A673 (cell line): ENCODE results near the gene RPS21. TPM values are rescaled to one million over a fixed set of nuclear protein-coding genes. Genes with fewer than 3 reads are reported as not detected.

Experiments
- BruUV-seq: library from RNA; stranded (reverse); fragments of 400-500 nt; replicated peaks from 2 replicates; lab custom pipeline; 2021; lab: Mats Ljungman, UMichigan
- CTCF ChIA-PET: fragments of 300-600 bp; sonication (Branson Sonifier 250); formaldehyde crosslinking; loops from one replicate; lab custom pipeline; 2022; ENCODE audit warnings: antibody characterized with exemption; lab: Charles Lee
- POLR2A ChIA-PET: fragments of 300-600 bp; sonication (Branson Sonifier 250); formaldehyde crosslinking; loops from one replicate; lab custom pipeline; 2022; ENCODE audit warnings: antibody characterized with exemption; ENCODE audit not compliant: low non-redundant PET; lab: Charles Lee
- DNase-seq: peaks from one replicate; pipeline ENCODE4 v3.0.0-alpha.2; 2015; ENCODE audit warnings: low spot score
- H3K27ac ChIP-seq: fragments of 200-600 bp; sonication (generic); 2 replicates; pipeline ENCODE4 v1.5.1; 2016; ENCODE audit warnings: mixed run types, low read depth, mild to moderate bottlenecking, mixed read lengths, antibody characterized with exemption, low read length; ENCODE audit not compliant: poor library complexity, severe bottlenecking
- H3K27me3 ChIP-seq: fragments of 200-600 bp; sonication (generic); replicated peaks from 2 replicates; pipeline ENCODE4 v1.6.1; 2017; ENCODE audit warnings: mixed run types, low read depth, mild to moderate bottlenecking, mixed read lengths, antibody characterized with exemption, low read length; ENCODE audit not compliant: insufficient read depth, poor library complexity
- H3K36me3 ChIP-seq: fragments of 200-600 bp; sonication (generic); 2 replicates; pipeline ENCODE4 v1.6.1; 2016; ENCODE audit warnings: mixed run types, mild to moderate bottlenecking, mixed read lengths, antibody characterized with exemption, low read length; ENCODE audit not compliant: insufficient read depth, poor library complexity, severe bottlenecking
- H3K4me1 ChIP-seq: fragments of 200-600 bp; sonication (generic); 2 replicates; pipeline ENCODE4 v1.6.1; 2017; ENCODE audit warnings: mixed run types, mild to moderate bottlenecking, mixed read lengths, antibody characterized with exemption, low read length; ENCODE audit not compliant: insufficient read depth, poor library complexity, severe bottlenecking
- H3K4me3 ChIP-seq: fragments of 200-600 bp; sonication (generic); 2 replicates; pipeline ENCODE4 v1.5.1; 2016; ENCODE audit warnings: low read depth, mixed run types, mild to moderate bottlenecking, mixed read lengths, low read length; ENCODE audit not compliant: poor library complexity, severe bottlenecking
- H3K9me3 ChIP-seq: fragments of 200-600 bp; sonication (generic); 2 replicates; pipeline ENCODE4 v1.6.1; 2016; ENCODE audit warnings: mixed run types, low read depth, mild to moderate bottlenecking, mixed read lengths, antibody characterized with exemption, low read length; ENCODE audit not compliant: poor library complexity, severe bottlenecking
- EZH2 ChIP-seq: fragments of 200-600 bp; sonication (generic); IDR thresholded peaks from 2 replicates; pipeline ENCODE4 v1.6.1; 2017; ENCODE audit warnings: borderline replicate concordance, low read depth, mild to moderate bottlenecking, mixed read lengths, antibody characterized with exemption, low read length; ENCODE audit not compliant: poor library complexity, severe bottlenecking
- intact Hi-C: fragments of 100-400 bp; cut with micrococcal nuclease; formaldehyde crosslinking; loops from one replicate; pipeline ENCODE4 v1.10.0; 2022; ENCODE audit not compliant: unreplicated experiment
- total RNA-seq: library from RNA; stranded (reverse); gene quantifications from 2 replicates; pipeline ENCODE4 v1.2.3, GENCODE V29; 2021
- TF ChIP-seq, protein P1 (sequence below): fragments of 300-800, 200-600 bp; sonication (generic); conservative IDR thresholded peaks from 2 replicates; pipeline ENCODE4 v1.5.1; 2017; ENCODE audit warnings: low read depth, mild to moderate bottlenecking, antibody characterized with exemption, low read length, moderate library complexity, mixed read lengths

RPS21 gene
- total RNA-seq, 1 experiment from 2014 or later = 1,506 TPM

DNA sequence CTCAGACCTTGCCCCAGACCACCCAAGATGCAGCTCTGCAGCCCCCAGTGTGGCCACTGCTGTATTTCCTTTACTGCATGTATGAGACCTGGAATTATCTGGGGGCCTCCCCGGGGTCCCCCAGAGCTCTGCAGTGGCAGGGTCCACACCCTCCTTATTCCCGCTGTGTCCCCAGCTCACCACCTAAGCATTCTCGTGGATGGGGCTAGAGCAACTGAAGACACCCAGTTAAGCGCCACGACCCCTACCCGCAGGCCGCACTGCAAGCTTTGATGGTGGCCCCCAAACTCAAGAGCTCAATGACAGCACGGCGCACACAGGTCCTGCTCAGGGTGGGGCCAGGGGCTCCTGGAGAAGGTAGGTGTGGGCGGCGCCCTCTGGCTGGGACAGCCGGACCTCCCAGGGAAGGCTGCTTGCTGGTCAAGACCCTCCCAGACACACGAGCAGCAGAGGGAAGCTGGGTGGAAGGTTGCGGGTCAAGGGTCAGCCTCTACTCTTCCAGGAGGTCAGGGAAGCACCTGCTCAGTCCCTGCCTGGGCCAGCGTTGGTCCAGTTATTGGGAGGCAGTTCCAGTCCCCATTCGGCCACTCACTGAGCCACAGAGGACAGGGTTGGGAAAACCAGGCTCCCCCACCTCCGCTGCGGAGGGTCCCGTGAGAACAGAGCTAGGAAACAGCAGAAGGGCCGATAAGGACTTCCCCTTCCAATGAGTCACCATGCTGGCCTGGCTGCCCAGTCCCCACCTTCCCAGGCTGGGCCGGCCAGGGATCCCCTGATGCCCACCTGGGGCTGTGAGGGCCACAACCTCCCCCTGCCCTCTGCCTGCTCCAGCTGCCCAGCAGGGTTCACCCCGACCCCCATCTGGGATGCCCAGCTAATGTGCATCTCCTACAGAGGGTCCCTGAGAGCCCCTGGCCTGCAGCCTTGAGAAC lies 22.7 kb upstream of the RPS21 start:
- H3K4me1 ChIP-seq = peaks cover 29% of the 10 kb centered on the region
- BruUV-seq = no TSS peak
- no peak for DNase-seq
- ChIA-PET POLR2A (no interaction called here), CTCF (interaction anchor here (1.0 kb wide), 1 partner anchor 18 kb away, joined by 3 read pairs; no protein-coding TSS in a partner anchor)
- peaks cover 23% of the 10 kb centered on the region for H3K27me3 ChIP-seq
- intact Hi-C loops = no loop called here
- no peak overlapping the region for H3K27ac ChIP-seq
- H3K9me3 ChIP-seq = no peaks in the 10 kb centered on the region
- no peak for TF ChIP-seq EZH2
- TF ChIP-seq, protein P1, sequence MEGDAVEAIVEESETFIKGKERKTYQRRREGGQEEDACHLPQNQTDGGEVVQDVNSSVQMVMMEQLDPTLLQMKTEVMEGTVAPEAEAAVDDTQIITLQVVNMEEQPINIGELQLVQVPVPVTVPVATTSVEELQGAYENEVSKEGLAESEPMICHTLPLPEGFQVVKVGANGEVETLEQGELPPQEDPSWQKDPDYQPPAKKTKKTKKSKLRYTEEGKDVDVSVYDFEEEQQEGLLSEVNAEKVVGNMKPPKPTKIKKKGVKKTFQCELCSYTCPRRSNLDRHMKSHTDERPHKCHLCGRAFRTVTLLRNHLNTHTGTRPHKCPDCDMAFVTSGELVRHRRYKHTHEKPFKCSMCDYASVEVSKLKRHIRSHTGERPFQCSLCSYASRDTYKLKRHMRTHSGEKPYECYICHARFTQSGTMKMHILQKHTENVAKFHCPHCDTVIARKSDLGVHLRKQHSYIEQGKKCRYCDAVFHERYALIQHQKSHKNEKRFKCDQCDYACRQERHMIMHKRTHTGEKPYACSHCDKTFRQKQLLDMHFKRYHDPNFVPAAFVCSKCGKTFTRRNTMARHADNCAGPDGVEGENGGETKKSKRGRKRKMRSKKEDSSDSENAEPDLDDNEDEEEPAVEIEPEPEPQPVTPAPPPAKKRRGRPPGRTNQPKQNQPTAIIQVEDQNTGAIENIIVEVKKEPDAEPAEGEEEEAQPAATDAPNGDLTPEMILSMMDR = no peak
- H3K4me3 ChIP-seq = no peak overlapping the region
- H3K36me3 ChIP-seq = no peaks in the 10 kb centered on the region

DNA sequence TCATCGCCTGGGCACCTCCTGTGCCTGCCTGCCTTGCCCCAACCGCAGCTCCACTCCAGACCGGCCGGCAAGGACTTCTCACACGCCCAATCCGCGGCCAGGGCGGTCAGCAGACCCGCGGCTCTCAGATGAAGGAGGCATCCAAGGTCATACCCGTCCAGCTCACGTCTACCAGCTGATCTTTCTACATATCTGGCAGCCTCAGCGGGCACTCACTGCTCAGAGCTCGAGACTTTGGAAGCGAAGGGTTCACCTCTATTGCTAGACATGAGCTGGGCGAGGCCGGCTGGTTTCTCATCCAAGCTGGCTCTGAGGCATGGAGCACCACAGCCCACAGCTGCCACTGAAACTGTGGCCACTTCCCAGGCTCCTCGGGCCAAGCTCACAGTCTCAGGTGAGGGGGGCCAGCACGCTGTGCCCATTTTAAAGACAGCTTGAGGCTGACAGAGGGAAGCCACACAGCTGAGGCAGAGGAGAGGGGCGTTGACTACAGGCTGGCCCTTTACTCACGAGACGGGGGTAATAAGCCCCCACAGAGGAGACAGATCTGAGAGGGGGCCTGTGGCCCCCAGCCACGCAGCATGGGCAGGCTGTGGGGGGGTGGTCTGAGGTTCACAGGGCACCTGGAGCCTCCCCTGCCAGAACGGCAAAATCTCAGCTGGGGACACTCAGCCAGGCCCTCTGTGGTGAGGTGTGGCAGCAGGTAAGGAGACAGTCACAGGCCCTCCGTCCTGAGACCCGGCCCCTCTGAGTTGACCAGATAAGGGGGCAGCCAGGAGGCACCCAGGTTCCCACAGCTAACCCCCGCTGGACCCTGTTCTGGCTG lies 21.8 kb upstream of the RPS21 start:
- Histone ChIP-seq H3K4me1 (peaks cover 29% of the 10 kb centered on the region), H3K27me3 (peaks cover 23% of the 10 kb centered on the region), H3K27ac (no peak overlapping the region), H3K4me3 (no peak overlapping the region), H3K36me3 (no peaks in the 10 kb centered on the region), H3K9me3 (no peaks in the 10 kb centered on the region)
- POLR2A ChIA-PET = no interaction called here
- intact Hi-C loops = no loop called here
- CTCF ChIA-PET = interaction anchor here (0.5 to 1.0 kb wide), 2 partner anchors 17 to 457 kb away, joined by 3 read pairs; no protein-coding TSS in a partner anchor
- no TSS peak for BruUV-seq
- DNase-seq = no peak
- TF ChIP-seq EZH2 = no peak
- TF ChIP-seq, protein P1 = no peak

DNA sequence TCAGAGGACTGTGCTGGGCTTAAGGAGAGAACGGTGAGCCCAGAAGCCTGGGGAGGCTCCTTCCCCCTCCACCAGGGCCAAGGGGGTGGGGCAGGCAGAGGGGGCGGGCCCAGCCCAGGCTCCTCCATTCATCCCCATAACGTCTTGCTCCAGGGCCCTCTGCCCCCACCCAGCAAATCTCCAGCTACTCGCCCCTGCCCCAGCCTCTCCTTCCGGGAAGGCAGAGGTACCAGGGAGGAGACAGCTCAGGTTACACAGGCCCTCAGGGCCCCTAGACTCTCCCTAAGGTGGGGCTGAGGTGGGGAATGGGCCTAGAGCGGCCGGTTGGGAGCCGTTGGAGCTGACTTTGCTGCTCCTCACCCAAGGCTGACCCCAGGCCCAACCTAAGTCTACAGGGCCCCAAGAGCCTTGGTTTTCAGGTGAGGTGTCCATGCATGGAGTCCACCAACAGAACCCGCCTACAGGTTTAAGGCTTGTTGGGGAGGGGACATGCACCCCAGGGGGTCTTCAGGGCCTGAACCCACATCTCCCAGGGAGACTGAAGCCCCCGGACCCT lies 21.0 kb upstream of the RPS21 start:
- BruUV-seq = no TSS peak
- Histone ChIP-seq H3K4me1 (peaks cover 29% of the 10 kb centered on the region), H3K27ac (no peak overlapping the region), H3K4me3 (peak overlapping the region; percentile 58), H3K9me3 (no peaks in the 10 kb centered on the region), H3K36me3 (no peaks in the 10 kb centered on the region), H3K27me3 (peaks cover 23% of the 10 kb centered on the region)
- peak; percentile 60 for DNase-seq
- POLR2A ChIA-PET = no interaction called here
- TF ChIP-seq, protein P1 = no peak
- TF ChIP-seq EZH2 = no peak
- CTCF ChIA-PET = interaction anchor here (0.5 kb wide), 1 partner anchor 456 kb away, joined by 3 read pairs; no protein-coding TSS in a partner anchor
- intact Hi-C loops = no loop called here
